Measurements from ENCODE around the gene ALDH3A1. TPM values are rescaled to one million over a fixed set of nuclear protein-coding genes. Genes with fewer than 3 reads are reported as not detected.

The ALDH3A1 gene
- total RNA-seq, 3 donors from 2014 or later (not counting 1 experiment from before 2014, with no cell fraction given), result not detected

DNA sequence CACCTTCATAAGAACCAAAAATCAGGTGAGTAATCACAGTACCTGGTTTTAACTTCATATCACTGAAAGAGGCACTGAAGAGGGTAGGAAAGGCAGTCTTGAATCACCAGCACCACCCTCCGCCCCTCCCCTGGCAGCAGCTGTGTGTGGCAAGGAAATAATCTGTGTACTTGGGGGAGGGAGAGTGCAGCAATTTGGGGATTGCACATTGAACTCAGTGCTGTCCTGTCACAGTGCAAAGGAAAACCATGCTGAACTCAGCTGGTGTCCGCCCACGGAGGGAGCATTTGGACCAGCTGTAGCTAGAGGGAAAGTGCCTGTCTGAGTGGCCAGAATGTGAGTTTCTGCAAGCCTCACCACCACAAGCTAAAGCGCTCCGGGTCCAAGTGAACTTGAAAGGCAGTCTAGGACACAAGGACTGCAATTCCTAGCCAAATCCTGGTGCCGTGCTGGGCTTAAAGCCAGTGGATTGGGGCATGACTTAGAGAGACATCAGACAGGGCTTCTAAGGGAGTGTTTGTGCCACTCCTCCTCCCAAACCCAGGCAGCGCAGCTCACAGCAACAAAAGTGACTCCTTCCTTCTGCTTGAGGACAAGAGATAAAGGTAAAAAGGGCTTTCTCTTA, 39.7 kb upstream of the ALDH3A1 start:
- Histone ChIP-seq H3K36me3 (ENCODE audit: control insufficient read depth, insufficient read depth, low read length) (peaks cover 22% of the 10 kb centered on the region), H3K27me3 (ENCODE audit: control insufficient read depth, insufficient read depth, low read length) (no peaks in the 10 kb centered on the region), H3K4me1 (ENCODE audit: control insufficient read depth, insufficient read depth, low read length) (no peaks in the 10 kb centered on the region), H3K27ac (ENCODE audit: low read length) (no peak overlapping the region), H3K4me3 (ENCODE audit: low read length) (no peak overlapping the region), H3K9me3 (ENCODE audit: control insufficient read depth, insufficient read depth, low read length) (no peaks in the 10 kb centered on the region)
- Mint-ChIP-seq H3K27ac (no peak overlapping the region), H3K4me1 (no peaks in the 10 kb centered on the region), H3K9me3 (no peaks in the 10 kb centered on the region), H3K4me3 (no peak overlapping the region), H3K36me3 (peaks cover 17% of the 10 kb centered on the region), H3K27me3 (ENCODE audit: low read depth in 2 of 2) (no peaks in the 10 kb centered on the region)
- ATAC-seq, result no peak
- no peak for DNase-seq
- intact Hi-C loops (cut with micrococcal nuclease), result no loop called here
- no peak for TF ChIP-seq CTCF (IDR thresholded peaks at IDR 0.05)
- 96% methylated on average over 7 of the region's 7 CpGs for WGBS (ENCODE audit: insufficient coverage)

- H3K27ac Mint-ChIP-seq, result no peak overlapping the region
- Histone ChIP-seq H3K36me3 (ENCODE audit: control insufficient read depth, insufficient read depth, low read length) (peaks cover 28% of the 10 kb centered on the region), H3K9me3 (ENCODE audit: control insufficient read depth, insufficient read depth, low read length) (no peaks in the 10 kb centered on the region), H3K27me3 (ENCODE audit: control insufficient read depth, insufficient read depth, low read length) (no peaks in the 10 kb centered on the region), H3K27ac (ENCODE audit: low read length) (no peak overlapping the region), H3K4me1 (ENCODE audit: control insufficient read depth, insufficient read depth, low read length) (no peaks in the 10 kb centered on the region), H3K4me3 (ENCODE audit: low read length) (no peak overlapping the region)
- H3K27me3 Mint-ChIP-seq (ENCODE audit: low read depth in 2 of 2), result no peaks in the 10 kb centered on the region
- H3K4me1 Mint-ChIP-seq, result no peaks in the 10 kb centered on the region
- no peak for DNase-seq
- ATAC-seq, result no peak
- intact Hi-C loops (cut with micrococcal nuclease), result no loop called here
- WGBS (ENCODE audit: insufficient coverage), result 92% methylated on average over 3 of the region's 4 CpGs
- H3K36me3 Mint-ChIP-seq, result peaks cover 24% of the 10 kb centered on the region
- TF ChIP-seq CTCF (IDR thresholded peaks at IDR 0.05), result no peak
- no peak overlapping the region for H3K4me3 Mint-ChIP-seq
- no peaks in the 10 kb centered on the region for H3K9me3 Mint-ChIP-seq
Measured at GRCh38 chr17:19785854-19786253, 37.8 kb upstream of the ALDH3A1 start.

GRCh38 chr17:19781488-19782458, 33.7 kb upstream of the ALDH3A1 start:
- Histone ChIP-seq H3K4me3 (ENCODE audit: low read length) (no peak overlapping the region), H3K27me3 (ENCODE audit: control insufficient read depth, insufficient read depth, low read length) (no peaks in the 10 kb centered on the region), H3K27ac (ENCODE audit: low read length) (no peak overlapping the region), H3K36me3 (ENCODE audit: control insufficient read depth, insufficient read depth, low read length) (peaks cover 34% of the 10 kb centered on the region), H3K9me3 (ENCODE audit: control insufficient read depth, insufficient read depth, low read length) (no peaks in the 10 kb centered on the region), H3K4me1 (ENCODE audit: control insufficient read depth, insufficient read depth, low read length) (no peaks in the 10 kb centered on the region)
- intact Hi-C loops (cut with micrococcal nuclease), result no loop called here
- no peak for DNase-seq
- Mint-ChIP-seq H3K4me1 (no peaks in the 10 kb centered on the region), H3K27ac (no peak overlapping the region), H3K36me3 (peaks cover 13% of the 10 kb centered on the region), H3K27me3 (ENCODE audit: low read depth in 2 of 2) (no peaks in the 10 kb centered on the region), H3K4me3 (no peak overlapping the region), H3K9me3 (no peaks in the 10 kb centered on the region)
- no peak for TF ChIP-seq CTCF (IDR thresholded peaks at IDR 0.05)
- 93% methylated on average over 5 of the region's 9 CpGs for WGBS (ENCODE audit: insufficient coverage)
- ATAC-seq, result no peak
